NCI-H526 (cell line): Measurements from ENCODE around the gene PSMD3.
"Not testable (repeated sequence)": the region's sequence is repeated elsewhere in the genome, so short reads cannot be mapped to it uniquely, and the experiment has no call there.

Experiments used
- DNase-seq, 2 experiments: peaks; one replicate each; lab custom pipeline; 2025; lab: John Stamatoyannopoulos, UW

The PSMD3 gene

DNA sequence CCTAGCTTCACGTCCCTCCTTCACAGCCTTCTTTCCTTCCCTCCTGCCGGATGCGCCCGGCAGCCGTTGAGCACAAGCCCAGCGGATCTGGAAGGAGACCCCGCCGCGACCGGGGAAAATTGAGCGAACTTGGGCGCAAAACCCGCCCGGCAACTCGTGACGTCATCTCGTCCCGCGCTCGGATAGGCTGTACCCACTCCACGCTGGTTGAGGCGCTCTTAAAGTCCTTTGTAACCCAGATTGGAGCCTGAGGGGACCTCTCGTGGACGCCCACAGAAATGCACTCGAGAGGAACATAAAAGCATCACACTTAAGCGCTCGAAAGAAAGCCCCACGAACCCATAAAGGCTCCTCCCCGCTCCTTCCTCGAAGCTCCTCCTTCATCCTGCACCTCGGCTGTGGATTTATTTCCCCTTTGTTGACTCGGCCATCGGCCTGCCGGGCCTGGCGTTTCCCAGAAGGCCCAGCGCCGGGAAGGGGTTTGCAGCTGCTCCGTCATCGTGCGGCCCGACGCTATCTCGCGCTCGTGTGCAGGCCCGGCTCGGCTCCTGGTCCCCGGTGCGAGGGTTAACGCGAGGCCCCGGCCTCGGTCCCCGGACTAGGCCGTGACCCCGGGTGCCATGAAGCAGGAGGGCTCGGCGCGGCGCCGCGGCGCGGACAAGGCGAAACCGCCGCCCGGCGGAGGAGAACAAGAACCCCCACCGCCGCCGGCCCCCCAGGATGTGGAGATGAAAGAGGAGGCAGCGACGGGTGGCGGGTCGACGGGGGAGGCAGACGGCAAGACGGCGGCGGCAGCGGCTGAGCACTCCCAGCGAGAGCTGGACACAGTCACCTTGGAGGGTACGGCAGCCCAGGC, at the start of gene PSMD3:
Gene PSMD3 (plus strand): TSS at position 457 of the 856 bp plus-strand sequence. CDS start 164 bp downstream, at position 621.
- DNase-seq = peak; percentile 99

DNA sequence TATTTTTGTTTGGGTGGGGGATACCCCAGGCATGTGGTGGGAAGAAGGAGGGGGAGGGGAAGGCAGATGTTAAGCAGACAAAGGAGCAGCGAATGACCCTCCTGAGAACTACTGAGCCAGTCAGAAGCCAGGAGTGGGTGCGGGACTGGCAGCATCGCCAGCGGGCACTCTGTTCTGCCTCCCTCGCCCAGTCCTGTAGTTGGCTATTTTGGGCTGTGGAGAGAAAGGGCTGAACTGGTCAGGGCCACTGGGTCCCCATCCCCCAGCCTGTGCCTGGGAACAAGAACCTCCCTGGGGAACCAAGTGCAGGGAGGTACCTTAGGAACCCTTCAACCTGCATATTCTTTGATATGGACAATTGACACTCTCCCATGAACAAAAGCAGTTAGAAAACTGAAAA, 46.7 kb upstream of the PSMD3 start:
- no peak for DNase-seq

DNA sequence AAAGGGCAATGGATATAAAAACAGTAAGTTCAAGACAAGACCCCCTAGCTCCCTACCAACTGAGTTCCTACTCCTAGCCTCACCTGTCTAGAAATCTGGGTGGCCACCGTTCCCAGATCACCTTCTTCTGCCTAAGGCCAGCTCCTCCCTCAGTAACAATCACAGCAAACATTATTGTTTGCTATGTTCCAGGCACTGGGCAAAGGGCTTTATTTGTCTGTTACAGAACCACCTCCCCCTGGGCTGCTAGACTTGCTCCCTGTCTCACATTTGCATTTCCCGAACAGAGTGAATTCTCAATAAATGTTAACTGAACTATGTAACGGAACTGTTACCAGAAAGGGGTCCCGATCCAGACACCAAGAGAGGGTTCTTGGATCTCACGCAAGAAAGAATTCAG, 46.3 kb upstream of the PSMD3 start:
- DNase-seq = no peak

DNA sequence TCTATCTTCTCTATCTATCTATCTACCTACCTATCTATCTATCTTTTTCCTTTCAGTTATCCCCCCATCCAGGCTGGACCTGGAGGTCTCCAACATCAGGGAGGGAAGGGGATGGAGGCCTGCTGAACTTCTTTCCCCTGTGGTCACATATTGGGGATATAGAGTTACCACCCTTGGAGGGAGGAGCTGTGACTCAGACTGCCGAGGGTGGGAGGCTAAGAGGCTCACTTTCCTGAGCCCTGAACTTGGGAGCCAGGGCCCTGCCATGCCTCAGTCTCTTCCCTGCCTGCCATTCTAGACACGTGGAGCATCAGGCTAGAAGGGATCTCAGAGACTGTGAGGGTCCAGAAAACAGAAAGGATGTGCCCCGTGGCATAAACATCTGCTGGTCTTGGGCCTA, 44.7 kb upstream of the PSMD3 start:
- DNase-seq = no peak

DNA sequence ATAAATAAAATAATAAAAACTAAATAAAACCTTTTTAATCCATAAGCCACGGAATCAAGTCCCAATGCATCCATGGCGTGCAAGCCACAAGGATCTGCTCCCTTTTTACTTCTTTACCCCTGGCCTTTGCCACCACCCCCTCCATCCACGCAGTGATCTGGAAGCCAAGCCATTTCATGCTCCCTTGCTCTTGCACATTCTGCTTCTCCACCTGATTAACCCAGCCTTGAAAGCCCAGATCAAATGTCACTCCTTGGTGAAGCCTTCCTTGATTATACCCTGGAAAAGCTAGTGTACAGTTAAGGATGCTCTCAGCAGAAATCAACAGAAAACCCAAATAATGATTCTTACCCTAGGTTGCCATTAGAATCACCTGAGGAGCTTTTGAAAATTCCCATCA, 43.2 kb upstream of the PSMD3 start:
- no peak for DNase-seq

DNA sequence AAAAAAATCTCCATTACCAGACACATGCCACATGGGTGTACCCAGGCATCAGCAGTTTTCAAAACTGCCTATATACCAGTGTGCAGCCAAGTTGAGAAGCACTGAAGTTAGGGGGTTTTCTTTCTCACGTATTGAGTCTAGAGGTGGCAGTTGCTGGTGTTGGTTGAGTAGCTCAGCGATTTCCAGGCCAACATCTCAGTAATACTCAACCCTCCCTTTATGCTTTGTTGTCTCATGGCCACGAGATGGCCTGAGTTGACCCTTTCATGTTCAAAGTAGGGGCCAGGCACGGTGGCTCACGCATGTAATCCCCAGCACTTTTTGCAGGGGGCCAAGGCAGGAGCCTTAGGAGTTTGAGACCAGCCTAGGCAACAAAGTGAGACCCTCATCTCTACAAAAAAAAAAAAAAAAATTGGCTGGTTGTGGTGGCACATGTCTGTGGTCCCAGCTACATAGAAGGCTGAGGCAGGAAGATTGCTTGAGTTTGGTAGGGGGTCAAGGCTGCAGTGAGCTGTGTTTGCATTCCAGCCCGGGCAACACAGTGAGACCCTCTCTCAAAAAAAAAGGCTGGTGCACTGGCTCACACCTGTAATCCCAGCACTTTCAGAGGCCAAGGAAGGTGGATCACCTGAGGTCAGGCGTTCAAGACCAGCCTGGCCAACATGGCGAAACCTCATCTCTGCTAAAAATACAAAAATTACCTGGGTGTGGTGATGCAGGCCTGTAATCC, 42.3 kb upstream of the PSMD3 start:
- no peak for DNase-seq

DNA sequence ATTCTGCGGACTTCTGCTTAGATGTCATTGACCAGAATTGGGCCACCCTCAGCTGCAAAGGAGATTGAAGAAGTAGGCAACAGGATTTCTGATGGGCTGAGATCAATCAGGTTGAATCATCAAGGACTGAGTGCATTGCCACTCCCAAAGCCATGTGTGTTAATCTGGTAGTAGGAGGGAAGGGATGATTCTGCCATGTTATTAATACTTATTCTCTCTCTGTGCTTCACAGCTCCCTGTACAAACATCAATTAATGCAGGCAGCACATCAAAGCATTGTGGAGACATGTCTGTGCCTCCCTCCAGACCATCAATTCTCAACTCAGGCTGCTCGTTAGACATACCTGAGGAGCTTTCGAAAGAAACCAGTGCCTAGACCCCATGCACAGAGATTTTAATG, 41.5 kb upstream of the PSMD3 start:
- DNase-seq = no peak

DNA sequence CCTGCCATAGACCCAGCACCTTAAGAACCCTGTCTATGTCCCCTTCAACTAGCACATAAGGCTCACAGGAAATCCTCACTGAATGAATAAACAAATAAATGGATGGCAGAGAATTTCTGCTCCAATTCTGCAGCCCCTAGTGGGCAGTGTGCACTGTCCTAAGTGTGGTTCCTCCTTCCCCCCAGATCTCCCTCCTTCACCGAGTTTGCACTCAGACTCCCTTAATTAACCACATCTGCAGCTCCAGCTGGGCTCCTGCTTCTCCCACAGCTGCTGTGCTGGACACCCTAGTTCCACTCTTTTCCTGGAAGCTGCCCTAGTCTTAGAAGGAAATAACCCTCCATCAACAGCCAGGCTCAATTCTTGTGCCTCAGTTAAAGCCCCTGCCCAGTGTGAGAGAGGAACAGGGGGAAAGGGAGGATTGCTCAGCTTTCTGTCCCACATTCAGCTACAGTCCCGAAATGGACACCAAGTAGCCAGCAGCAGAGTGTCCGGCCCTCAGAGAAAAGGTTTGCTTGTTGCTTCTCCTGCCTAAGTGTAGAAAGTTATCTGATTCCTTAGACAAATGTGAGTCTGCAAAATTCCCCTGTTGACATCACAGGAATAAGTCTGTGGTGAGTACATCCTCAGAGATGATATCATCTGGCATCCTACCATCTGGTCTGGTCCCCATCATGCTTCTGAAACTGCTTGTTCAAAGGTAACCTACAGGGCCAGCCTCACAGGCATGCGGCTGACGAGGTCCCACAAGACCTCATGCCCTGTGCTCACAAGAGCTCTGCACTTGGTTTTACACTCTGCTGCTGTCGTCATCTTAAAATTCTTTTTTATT, 40.8 kb upstream of the PSMD3 start:
- peak in 1 of 2 experiments; percentile 35 for DNase-seq

DNA sequence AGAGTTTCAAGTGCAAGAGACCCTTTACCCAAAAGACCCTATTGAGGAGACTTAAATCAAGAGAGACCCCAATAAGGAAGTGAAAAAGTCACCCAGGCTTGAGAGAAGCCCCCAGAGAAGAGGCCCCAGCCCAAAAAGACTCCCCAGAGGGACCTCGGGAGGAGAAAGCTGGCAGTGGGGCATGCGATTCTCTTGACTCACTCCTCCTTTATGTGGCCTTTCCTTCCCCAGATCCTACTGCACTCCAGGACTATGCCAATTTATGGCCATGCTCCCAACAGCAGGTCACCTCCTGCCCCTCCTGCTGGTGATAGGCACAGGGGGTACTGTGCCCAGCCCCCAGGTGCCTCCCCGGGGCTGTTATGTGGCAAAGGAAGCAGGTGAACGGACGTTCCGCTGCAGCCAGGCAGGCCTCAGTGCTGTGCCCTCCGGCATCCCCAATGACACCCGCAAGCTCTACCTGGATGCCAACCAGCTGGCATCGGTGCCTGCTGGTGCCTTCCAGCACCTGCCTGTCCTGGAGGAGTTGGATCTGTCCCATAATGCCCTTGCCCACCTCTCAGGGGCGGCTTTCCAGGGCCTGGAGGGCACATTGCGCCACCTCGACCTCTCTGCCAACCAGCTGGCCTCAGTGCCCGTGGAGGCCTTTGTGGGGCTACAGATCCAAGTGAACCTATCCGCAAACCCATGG, 36.8 kb upstream of the PSMD3 start:
- DNase-seq = no peak

DNA sequence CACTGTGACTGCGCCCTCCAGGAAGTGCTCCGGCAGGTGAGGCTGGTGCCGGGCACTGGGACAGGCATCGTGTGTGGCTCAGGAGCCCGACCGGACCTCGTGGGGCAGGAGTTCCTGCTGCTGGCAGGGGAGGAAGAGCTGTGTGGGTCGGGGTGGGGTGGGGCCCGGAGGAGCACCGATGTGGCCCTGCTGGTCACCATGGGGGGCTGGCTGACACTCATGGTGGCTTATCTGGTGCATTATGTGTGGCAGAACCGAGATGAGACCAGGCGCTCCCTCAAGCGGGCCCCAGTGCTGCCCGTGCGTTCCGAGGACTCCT, 36.3 kb upstream of the PSMD3 start:
- no peak for DNase-seq

DNA sequence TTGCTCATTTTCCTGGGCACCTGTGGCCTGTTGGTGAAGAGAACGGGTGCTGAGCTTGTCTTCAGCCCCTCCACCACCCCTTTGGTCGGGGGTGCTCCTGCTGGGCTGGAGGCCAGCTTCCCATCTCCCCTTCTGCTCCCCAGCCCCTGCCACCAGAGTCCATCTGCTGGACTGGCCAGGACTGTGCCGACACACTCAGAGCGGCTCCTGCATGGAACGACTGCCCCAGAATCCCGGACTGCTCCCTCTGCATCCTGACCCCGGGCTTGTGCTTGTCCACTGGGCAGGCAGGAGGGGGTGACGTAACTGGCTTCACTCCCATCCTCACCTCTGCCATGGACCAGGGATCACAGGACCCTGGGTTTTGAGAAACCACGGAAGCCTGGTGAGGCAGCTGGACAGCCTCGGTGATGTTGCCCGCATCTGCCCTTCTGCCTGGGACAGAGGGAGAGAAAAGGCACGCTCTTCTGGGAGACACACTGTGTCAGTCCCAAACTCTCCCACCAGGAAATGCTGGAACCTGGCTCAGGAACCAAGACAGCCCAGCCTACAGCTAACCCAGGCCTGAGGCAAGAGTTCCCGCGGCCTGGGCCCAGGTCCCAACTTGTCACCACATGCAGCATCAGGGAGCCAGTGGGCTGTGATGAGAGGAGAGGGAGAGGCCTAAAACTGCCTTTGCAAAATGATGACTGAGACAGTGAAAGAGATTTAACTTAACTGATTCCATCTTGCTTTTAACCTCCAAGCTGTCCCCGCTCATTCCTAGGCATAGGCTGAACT, 33.9 kb upstream of the PSMD3 start:
- no peak for DNase-seq

DNA sequence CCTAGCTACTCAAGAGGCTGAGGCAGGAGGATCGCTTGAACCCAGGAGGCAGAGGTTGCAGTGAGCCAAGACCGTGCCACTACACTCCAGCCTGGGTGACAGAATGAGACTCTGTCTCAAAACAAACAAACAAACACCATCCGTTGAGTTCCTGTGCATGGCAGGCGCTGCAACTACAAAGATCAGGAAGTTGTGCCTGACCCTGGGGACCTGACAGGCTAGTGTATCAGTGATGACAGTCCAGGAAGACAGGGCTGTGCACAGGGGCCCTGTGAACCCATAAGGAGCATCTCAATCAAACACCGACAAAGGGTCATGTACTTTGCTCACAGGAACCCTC, 32.1 kb upstream of the PSMD3 start:
- not testable (repeated sequence) for DNase-seq

DNA sequence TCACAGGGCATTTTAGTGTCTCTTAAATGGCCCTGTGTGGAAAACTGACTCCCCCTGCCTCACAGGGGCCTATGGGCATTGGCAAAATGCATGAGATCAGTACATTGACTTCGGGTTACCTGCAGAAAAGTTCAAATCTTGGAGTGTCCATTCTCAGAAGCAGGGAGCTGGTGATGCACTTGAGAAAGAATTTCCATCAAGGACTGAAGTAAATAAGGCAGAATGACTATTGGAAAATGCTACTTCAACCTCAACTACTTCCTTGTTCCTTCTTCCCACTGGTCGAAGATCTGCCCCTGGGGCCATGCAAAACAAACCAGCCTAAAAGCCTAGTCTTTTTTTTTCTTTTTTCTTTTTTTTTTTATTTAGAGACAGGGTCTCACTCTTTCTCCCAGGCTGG, 31.6 kb upstream of the PSMD3 start:
- DNase-seq = no peak

DNA sequence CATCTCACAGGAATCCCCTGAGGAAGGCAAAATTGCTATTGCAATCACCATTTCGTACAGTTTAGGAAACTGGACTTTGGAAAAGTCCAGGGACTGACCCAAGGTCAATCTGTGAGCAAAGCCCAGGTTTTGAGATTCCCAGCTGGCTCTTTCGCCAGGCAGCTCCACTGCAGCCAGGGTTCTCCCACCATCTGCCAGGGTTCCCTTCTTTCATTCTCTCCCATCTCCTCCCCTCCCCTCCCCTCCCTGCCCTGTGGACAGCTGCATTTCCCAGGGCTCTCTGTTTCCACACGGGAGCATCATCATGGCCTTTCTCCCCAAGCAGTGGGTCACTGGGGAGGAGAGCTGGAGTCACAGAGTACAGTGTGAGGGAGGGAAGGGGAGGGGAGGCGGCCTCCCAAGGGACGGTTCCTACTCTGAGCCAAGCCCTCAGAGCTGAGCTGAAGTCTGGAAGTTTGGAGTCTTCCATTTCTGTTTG, 29.7 kb upstream of the PSMD3 start:
- peak in 1 of 2 experiments; percentile 16 for DNase-seq

DNA sequence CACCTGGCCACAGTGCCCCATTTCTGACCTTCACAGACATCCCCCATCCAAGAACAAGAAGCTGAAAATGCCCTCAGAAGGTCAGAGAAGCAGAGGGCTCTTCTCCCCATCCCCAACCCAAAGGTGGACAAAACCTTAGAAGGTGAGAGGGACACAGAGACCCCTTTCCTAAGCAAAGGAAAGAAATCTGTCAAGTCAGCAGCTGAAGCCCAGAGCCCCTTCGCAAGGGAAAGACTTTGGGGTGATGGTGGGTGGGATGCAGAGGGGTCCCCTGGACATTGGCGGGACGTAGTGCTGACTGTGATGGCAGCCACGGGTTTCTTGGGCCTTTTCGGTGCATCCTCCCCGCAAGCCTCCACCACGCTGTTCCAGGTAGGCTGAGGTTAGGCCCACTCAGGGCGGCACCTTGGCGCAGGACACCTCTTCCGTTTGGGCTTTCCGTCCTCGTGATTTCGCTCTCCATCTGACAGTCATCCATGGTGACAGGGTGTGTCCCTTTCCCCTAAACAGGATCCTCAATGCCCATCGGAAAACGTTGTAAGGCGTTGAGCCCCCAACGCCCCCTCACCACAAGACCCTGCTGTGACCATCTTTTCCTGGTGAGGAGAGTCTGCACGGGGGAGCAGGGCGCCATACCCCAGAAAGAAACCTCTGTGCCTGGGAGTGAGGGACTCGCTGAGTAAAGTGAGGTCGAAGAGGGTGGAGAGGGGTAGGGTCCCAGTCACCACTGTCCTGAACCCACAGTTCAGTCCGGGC, 28.5 kb upstream of the PSMD3 start:
- DNase-seq = no peak

DNA sequence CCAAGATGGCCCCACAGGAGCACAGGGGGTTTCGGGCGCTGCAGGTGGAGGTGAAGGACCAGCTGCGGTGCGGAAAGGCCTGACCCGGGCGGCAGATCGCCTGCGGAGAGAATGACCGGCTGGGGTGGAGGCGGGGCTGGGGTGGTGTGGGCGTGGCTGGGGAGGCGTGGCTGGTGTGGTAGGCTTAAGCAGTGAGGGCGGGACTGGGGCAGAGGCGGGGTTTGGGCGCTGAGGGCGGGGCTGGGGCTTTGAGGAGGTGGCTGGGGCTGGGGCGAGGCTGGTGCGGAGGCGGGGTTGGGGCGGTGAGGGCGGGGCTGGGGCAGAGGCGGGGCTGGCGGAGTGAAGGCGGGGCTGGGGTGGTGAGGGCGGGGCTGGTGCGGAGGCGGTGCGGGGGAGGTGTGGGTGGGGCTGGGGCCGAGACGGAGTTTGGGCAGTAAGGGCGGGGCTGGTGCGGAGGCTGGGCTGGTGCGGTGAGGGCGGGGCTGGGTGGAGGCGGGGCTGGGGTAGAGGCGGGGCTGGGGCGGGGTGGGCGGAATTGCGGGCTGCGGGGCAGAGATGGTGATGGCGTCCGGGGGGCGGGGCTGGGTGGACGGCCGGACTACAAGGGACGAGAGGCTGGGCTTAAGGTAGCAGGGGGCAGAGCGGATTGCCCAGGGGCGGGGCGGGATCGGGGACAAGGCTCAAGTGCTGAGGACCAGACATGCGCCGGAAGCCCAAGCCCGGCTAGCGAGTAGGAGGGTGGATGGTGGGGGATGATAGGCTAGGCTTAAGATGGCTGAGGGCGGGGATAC, 27.7 kb upstream of the PSMD3 start:
- peak; percentile 87 to 97 for DNase-seq

DNA sequence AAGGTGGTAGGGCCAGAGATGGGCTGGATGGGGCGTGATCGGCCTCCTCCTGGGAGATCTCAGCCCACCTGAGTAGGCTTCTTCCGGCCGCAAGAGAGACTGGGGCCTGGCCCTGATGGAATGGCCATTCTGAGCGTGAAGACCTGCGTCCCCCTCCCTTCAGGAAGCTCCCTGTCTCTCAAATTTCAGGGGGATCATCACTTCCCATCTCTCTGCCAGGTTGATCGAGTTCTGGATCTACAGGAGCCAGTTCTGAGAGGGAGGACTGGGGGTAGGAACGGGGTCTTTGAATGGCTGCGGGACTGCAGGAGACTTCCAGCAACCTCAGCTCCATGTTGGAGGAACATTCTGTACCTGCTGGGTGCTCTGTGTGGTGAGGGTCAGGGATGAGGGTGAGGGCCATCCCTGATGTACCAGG, 27.1 kb upstream of the PSMD3 start:
- no peak for DNase-seq

DNA sequence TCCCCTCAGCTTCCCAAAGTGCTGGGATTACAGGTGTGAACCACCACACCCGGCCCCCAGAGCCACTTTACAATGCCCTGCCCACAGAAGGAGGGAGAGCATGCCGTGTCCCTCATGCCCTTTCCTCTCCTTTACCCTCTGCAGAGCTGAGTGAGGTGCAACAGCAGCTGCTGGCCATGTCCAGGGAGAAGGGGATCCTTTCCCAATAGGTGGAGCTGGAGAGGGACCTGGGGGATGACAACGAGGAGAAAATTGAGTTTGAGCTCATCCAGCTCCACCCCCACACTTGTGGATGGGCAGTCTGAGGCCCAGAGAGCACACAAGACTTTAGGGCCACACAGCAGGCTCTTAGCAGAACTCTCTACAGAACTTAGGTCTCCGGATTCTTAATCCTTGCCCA, 25.7 kb upstream of the PSMD3 start:
- no peak for DNase-seq

DNA sequence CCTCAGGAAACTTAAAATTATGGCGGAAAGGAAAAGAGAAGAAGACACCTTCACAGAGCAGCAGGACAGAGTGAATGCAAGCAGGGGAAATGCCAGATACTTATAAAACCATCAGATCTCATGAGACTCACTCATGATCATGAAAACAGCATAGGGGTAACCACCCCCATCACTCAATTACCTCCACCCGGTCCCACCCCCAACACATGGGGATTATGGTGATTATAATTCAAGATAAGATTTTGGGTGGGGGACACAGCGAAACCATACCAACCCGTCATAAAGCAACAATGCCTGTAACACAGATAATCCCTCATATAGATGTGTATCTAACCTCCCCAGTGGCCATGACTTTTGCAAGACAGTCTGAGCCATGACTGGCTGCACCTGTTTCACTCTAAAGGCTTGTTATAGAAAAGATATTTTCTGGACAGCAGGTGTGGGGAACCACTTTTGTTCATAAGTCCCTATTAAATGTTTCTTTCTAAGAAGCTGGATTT, 24.8 kb upstream of the PSMD3 start:
- DNase-seq = no peak
